ENCODE results near the gene RCBTB2.

The RCBTB2 gene

DNA sequence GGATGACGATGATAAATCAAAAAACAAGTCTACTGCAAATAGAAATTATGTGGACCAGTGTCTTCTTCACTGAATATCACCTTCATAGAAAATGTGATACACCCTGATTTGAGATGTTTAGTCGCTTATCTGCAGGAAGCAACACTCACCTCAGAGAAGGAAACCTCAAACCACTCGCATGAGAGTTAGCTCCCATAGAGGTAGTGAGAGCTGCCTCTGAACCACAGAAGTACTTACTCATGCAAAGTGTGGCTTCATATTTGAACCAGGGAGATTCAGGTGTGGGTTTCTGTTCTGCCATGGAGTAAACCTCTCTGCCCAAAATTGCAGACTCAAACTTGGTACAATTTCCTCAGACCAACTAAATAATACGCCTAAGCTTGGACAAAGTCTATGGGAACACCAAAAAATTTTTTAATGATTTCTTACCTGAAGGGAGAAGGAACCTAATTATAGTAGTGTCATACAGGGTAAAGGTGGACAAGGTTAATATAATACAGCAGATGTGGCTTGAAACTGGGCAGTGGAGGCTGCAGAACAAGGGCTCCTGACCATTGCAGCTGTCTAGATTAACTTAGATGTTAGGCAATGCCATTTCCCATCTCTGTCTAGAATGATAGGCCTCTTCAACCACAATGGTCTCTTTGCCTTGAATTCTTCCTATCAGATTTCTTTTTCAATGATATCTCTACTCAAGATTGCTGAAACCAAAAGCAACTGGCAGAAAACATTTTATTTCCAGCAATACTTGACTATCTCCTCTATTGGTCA, 29.6 kb upstream of the RCBTB2 start:
- no peak for DNase-seq

DNA sequence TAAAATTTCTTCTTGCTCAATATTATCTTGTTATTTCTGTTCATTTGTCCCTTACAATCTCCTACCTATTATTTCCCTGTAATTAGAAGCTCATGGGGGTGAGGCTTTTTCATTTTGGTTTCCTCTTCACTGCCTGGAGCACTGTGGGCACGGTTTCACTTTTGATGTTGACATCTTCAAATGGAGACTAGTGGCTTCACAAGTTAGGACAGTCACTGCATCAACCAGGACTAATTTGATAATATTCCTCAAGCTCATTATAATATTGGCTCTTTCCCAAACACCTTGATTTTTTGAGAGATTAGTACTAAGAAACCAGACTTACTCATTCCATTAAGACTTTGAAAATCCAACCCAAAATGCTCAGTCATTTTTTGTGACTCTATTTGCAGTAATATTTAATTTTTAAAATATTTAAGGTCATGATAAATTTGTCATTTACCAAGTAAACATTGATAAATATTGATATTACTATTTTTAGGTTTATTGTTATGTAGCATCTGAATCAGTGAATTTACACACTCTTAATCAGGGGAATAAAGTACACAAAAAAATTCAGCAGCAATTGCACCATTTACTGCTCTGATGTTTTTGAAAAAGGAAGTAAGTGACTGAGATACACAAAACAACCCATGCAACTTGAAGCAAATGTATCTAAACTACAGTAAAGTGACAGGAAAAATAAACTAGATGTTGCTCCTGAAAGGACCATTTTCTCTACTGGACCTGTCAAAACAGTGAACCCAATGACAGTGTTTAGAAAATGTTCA, 28.8 kb upstream of the RCBTB2 start:
- DNase-seq, result no peak

DNA sequence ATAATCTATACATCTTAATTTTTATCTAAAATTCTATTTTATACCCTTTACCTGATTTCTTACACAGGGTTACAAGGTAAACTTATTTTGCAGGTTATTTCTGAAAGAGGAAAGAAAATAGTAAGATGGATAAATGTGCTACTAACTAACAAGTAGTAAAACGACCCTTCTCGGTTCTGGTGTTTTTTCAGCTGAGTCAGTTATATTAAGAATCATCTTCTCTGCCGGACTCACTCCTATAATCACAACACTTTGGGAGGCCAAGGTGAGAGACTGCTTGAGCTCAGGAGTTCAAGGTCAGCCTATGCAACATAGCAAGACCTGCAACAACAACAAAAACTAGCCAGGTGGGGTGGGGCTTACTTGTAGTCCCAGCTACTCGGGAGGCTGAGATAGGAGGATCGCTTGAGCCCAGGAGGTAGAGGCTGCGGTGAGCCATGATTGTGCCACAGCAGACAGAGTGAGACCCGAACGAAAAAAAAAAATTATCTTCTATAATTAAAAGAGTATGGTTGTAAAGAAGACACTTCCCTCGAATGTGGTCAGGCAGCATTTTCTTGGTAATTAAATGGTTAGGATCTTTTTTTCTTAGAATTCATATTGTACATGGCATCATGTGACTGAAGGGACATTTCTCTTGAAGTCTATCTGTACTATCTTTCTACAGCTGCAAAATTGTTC, 27.9 kb upstream of the RCBTB2 start:
- DNase-seq, result no peak

DNA sequence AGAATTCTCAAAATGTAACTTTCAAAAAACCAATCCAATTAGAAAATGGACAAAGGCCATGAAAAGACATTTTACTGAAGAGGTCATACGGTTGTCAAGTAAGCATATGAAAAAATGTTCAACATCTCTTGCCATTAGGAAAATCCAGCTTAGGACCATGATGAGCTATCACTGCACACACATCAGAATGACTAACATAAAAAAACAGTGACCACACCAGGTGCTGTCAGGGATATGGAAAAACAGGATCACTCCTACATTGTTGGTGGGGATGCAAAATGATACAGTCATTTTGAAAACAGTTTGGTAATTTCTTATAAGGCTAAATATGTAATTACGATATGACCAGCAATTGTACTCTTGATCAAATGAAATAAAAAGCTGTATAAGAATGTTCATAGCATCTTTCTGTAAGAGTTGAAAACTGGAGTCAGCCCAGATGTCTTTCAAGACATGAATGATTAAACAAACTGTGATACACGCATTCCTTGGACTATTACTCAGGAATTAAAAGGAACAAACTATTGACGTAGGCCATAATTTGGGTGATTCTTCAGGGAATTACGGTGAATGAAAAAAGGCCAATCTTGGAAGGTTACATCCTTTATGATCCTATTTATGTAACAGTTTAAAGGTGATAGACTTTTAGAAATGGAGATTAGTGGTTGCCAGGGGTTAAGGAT, 26.9 kb upstream of the RCBTB2 start:
- DNase-seq, result no peak

DNA sequence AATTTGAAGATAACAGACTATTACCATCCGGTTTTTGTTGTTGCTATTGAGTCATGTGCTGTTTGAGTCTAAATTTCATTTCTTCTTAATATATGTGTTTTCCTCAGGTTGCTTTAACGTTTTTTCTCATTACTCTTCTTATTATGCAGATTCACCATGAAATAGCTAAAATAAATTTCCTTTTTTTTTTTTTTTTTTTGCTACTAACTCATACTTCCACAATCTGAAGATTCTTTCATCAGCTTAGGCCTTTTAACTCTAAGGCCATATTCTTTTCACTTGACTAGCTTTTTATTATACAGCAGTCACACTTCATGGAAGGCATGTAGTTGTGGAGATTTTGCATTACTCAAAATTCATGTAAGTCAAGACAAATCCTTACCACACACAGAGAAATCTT, 23.9 kb upstream of the RCBTB2 start:
- DNase-seq, result no peak

DNA sequence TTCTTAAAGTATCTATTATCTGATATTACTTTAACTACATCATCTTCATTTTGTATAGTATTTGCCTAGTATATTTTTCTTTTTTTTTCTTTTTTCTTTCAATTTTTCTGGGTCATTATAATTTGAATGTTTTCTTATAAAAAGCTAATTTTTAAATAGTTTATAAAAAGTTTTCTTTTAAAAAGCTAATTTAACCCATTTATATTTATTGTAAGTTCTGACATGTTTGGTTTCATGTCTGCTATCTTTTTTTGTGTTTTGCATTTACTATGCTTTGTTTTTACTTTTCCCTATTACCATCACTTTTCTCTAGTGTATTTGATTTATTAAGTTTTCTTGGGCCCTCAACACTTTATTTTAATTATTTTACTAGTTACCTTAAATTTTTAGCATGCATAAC, 22.6 kb upstream of the RCBTB2 start:
- DNase-seq, result no peak

DNA sequence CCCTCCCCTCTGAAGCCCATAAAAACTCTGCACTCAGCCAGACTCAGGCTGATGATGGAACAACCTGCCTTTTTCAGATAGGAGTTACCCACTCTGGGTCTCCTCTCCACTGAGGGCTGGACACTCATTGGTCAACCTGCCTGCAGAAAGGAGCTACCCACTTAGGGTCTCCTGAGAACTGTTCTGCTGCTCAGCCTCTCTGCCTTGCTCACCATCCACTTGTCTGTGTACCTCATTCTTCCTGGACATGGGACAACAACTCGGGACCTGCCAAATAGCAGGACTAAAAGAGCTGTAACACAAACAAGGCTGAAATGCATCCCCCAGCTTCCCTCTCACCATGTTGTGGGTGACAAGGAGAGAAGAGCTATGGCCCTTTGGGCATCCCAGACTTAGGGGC, 18.4 kb upstream of the RCBTB2 start:
- no peak for DNase-seq

DNA sequence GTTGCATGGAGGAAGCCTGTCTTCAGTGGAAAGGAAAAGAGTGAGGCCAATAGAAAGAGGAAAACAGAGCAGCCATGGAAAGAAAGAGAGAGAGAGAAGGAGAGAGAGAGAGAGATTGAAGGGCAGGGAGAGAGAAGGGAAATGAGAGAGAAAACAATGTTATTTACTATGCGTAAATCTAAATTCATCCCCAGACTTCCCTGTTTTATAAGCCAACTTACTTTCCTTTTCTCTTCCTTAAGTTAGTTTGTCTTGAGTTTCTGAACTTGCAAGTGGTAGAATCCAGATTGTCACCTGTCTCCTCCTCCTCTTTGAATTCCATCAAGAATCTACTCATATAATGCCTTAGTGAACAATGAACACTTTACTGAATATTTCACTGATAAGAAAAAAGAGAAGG, 16.8 kb upstream of the RCBTB2 start:
- no peak for DNase-seq

DNA sequence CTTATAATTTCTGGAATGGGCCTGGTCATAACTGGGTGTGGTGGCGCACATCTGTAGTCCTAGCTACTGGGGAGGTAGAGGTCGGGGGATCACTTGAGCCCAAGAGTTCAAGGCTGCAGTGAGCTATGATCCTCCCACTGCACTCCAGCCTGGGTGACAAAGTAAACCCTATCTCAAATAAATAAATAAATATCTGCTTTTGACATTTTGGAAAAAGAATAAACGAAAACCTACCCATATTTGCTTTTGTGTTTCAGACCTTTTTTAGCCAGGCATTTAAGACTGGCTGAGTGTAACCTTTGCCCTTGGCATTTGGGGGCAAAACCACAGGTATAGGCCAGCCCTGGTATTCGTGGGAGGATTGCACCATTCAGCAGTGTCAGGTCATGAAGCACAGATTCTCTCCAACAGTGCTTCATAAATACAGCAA, 14.8 kb upstream of the RCBTB2 start:
- DNase-seq, result no peak

DNA sequence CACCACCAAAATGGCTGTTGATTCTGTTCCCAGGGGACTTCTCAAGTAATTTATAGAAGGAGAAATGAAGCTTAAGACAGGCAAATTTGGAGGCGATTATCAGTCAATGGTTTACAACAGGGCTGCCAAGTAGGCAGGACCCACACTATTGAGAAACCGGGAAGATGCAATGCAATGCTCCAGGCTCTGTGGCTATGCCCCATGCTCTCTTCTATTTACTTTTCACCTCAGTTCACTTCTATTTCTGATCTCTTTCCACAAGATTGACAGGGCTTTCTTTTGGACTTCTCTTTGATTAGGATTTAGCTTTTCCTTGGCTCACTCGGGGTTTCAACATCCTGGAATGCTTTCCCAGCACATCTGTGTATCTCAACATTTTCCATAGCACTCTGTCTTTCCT, 12.7 kb upstream of the RCBTB2 start:
- DNase-seq, result no peak

DNA sequence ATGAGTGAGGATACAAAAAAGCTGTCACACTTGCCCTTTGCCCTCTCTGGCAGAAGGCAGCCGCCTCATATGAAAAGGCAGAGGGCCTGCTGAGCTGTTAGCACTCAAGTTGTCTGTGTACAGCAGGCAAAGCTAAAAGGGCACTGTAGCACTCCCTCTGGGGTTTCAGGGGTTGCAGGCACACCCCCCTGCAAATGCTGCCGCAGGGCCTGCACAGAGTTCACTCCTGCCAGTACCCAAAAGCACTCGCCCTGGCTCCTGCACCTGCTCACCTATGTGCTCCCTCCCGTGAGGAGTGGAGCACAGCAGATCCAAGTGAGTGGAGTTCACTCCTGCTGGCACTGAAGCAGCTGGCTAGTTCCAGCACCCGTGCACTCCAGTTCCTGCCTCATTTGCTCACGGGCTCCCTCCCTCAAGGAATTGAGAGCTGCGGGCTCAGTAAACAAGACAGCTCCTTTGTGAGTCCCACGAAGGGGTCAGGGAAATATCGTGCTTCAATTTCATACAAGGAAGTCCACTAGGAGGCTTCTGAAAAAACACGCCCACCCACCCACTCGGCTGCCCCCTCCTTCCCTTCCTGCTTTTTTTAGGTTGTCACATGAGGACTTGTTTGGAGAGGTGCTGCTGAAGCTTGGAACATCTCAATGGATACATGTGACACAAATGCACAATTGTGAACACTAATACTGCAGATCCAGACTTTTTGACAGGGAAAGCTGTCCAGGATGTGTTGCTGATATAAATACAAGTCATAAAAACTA, 9.9 kb upstream of the RCBTB2 start:
- DNase-seq, result peak; percentile 53

DNA sequence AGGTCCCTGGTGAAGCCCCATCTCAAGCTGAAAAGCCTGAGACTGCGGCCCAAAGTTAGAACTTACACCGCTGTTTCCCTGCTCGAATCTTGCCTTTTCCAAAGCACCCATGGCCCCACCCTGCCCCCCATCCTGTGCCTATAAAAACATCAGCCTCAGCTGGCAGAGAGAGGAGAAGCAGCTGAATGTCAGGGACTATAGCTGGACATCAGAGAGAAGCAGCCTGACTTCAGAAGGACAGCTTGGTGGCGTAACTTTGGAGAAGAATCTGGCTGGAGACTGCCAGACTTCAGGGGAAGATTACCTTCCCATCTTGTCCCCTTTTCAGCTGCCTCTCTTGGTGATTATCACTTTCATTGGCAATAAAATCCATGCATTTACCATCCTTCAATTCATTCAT, 9.3 kb upstream of the RCBTB2 start:
- no peak for DNase-seq

DNA sequence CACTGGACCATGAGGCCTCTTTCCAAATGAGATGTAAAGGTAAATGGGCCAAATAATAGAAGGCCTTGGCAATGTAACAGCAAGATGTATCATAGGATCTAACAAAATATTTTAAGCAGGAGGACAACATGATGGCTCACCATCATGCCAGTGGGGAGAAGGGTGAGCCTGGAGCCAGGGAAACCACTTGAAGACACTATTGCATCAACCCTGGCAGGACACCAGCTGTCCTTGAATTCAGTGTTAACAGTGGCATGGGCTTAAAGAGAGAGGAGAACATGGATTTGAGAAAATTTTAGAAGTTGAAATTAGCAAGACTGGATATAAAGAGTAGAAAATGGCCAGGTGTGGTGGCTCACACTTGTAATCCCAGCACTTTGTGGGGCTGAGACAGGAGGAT, 6.7 kb upstream of the RCBTB2 start:
- DNase-seq, result peak; percentile 2

DNA sequence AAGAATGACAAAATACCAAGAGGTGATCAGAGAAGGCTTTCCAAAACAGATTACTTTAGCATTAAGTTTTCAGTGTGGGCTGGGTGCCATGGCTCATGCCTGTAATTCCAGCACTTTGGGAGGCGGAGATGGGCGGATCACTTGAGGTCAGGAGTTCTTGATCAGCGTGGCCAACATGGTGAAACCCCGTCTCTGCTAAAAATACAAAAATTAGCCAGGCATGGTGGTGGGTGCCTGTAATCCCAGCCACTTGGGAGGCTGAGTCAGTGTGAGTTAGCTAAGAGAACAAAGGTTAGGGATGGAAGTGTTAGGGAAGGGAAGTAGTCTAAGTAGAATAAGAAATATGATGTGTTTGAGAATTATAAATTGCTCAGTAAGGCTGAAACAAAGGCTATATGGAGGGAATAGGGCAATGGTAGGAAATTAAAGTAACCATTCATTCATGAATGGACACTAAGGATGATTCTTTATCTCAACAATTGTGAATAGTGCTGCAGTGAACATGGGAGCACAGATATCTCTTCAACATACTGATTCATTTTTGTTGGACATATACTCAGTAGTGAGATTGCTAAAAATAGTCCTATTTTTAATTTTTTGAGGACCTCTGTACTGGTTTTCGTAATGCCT, 3.9 kb upstream of the RCBTB2 start:
- DNase-seq, result no peak

DNA sequence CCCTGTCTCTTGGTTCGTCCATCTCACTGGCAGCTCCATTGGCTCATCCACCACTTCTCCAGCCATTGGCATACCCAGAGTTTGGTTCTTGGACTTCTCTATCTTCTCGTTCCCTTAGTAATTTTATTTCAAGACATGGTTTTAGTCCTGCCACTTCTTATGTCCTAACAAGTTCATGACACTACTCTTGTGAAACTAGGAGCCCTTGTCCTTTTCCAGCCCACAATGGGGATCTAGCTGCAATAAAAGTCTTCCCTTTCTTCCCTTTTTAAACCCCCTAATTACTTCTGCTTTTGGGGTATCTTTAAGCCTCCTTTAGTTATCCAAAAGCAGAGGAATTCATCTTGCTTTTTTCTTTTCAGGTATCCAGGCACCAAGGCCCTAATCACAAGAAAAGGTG, 2.9 kb upstream of the RCBTB2 start:
- no peak for DNase-seq

DNA sequence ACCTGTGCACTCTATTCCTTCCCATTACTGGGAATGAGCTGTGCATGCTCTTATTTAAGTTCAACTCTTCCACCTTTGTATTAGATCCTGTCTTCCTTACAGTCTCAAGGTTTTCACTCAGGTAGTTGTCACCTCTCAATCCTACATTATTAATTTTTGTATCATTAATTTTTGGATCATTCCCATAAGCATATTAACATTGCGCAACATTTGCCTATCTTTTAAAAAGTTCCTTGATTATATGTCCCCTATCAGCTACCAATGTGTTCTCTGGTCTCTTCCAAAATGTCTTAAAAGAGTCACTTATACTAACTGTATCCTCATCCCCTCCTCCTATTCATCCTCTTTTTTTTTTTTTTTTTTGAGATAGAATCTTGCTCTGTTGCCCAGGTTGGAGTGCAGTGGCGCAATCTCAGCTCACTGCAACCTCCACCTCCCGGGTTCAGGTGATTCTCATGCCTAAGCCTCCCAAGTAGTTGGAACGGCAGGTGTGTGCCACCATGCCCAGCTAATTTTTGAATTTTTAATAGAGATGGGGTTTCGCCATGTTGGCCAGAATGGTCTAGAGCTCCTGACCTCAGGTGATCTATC, 2.1 kb upstream of the RCBTB2 start:
- no peak for DNase-seq

DNA sequence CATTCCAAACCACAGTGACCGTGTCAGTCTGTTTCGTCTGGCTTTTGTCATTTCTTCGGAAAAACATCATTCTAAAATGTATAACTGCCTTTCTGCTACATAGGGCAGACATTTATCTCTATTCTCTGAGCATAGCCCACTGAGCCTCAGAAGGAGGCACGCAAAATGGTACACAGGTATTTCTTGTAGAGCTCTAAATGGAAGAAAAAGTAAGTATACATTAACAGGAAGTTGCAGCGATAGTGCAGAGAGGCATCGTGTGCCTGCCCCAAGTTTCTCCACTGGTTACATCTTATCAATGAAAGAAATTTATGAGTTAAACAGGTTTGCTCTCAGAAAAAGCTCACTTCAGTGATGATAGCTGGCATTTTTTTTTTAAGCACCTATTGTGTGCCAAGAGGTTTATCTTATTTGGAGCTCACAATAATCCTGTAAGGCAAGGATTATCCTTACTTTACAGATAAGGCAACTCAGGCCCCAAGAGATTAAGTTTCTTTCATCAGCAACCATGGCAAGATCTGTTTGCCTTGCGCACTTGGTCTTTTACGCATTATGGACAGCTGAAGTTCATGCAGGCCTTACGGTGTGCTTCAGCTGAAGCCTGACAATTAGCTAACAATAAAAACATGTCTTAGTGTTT, 1.2 kb upstream of the RCBTB2 start:
- DNase-seq, result no peak

DNA sequence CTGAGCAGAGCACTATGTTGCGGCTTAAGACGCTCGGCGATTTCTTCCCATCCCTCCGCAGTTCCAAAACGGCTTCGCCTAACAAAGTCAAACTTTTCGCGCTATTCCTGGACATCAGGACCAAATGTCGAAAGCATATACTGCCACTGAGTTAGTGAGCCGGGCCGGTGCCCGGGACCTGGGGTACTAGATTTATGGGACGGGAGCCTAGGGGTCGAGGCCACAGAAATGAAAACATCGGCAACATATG, 699 bp downstream of the RCBTB2 start:
- DNase-seq, result no peak

DNA sequence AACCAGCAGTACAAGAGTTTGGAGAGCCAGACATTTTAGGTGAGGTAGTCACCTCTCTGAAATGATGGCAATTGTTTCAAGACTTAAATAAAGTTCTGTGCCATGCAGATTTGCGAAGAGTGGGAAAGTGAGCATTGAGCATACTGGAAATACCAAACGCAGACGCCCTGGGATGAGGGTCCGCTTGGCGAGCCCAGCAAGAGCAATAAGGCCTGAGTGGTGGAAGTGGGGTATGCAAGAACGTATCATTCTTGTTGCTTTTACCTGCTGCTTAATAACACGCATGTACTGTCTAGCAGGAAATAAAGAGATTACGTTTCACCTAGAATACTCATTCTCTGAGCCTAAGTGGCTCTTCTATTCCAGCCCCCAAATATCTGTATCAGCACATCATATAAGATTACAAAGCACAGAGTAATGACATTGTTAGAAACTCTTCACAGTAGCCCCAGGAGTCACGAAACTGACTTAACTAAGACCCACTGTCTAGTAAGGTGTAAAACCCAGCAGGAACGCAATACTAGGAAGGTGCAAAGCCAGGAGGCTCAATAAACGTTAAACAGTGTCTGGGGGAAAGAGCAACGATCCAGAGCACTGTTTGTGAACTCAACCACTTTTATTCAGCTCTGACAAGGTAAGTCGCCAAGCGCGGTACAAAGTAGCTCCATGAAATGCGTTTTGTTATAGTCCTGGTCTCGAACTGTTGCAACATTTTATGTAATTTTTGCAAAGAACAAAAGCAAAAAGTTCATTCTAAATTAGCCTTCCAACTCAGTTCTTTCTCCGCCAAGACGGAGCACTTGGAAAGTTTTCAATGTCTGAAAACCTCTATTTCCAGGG, 1.2 kb downstream of the RCBTB2 start:
- DNase-seq, result no peak

DNA sequence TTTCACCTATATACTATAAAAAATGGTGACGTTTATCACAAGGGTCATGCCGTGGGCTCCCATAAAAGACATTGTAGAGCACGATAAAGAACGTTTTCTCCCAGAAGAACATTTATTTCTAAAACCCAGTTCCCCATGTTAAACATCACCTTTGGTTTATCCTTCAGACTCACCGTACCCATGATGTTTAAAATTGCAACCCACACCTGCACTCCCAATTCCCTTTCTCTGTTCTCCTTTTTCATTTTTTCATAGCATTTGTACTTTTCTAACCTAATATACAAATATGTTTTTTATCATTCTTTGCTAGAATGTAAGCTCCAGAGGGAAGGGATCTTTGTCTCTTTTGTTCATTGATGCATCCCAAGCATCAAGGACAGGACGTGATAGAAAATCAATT, 2.0 kb downstream of the RCBTB2 start:
- DNase-seq, result no peak

DNA sequence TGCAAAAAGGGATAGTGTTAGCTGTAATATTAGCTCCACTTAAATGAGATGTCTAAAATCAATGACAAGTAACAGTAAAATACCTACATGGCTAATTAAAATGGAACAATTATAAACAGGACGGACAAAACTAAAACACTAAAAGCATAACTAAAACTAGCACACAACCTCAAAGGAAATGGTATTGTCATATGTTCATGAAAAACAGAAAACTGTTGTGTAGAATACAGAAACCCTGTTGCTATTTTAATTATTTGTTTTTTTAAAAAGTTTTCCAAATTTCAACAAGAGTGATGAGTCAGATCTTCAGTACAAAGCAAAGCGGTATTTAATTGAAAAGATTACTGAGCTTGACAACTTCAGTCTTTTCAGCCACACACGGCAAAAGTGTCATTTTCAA, 4.2 kb downstream of the RCBTB2 start:
- no peak for DNase-seq
